Mesenchymal stem cell (in vitro differentiated cells and primary cell): Measurements from ENCODE around the gene TROAP.

Source experiments
- DNase-seq: peaks from one replicate; pipeline ENCODE4 v3.0.0-alpha.2; 2013
- H2AFZ ChIP-seq: one replicate; pipeline ENCODE4 v1.6.1; 2013; ENCODE audit warnings: low read depth, mild to moderate bottlenecking, control low read depth, inconsistent platforms, low read length, moderate library complexity
- H2AK5ac ChIP-seq: 2 replicates; pipeline ENCODE4 v1.6.1; 2013; ENCODE audit warnings: low read length, moderate library complexity, mild to moderate bottlenecking, inconsistent platforms; ENCODE audit not compliant: severe bottlenecking
- H2BK120ac ChIP-seq: one replicate; pipeline ENCODE4 v1.6.1; 2013; ENCODE audit warnings: low read depth, mild to moderate bottlenecking, inconsistent platforms, low read length, moderate library complexity
- H2BK12ac ChIP-seq, 2 experiments: one replicate each; pipeline ENCODE4 v1.6.1; 2013; ENCODE audit warnings: inconsistent platforms in 2 of 2, low read length in 2 of 2, mild to moderate bottlenecking in 2 of 2, moderate library complexity in 2 of 2, control low read depth in 1 of 2
- H2BK15ac ChIP-seq: one replicate; pipeline ENCODE4 v1.6.1; 2013; ENCODE audit warnings: mild to moderate bottlenecking, low read depth, inconsistent platforms; ENCODE audit not compliant: poor library complexity, severe bottlenecking
- H2BK5ac ChIP-seq: 2 replicates; pipeline ENCODE4 v1.6.1; 2013; ENCODE audit warnings: low read depth, mild to moderate bottlenecking, low read length, control low read depth, inconsistent platforms; ENCODE audit not compliant: poor library complexity, severe bottlenecking
- H3K14ac ChIP-seq, 2 experiments: one replicate each; pipeline ENCODE4 v1.6.1; 2013; ENCODE audit warnings: inconsistent platforms in 2 of 2, low read length in 2 of 2, control low read depth in 1 of 2, mild to moderate bottlenecking in 1 of 2, moderate library complexity in 1 of 2
- H3K18ac ChIP-seq, 2 experiments: one replicate each; pipeline ENCODE4 v1.6.1; 2013; ENCODE audit warnings: inconsistent platforms in 2 of 2, low read length in 2 of 2, control low read depth in 1 of 2, low read depth in 1 of 2, mild to moderate bottlenecking in 1 of 2
- H3K23ac ChIP-seq, 2 experiments: one replicate each; pipeline ENCODE4 v1.6.1; 2013; ENCODE audit warnings: inconsistent platforms in 2 of 2, low read length in 2 of 2, mild to moderate bottlenecking in 2 of 2, moderate library complexity in 2 of 2, control low read depth in 1 of 2
- H3K27ac ChIP-seq: 2 replicates; pipeline ENCODE4 v1.5.1; 2013; ENCODE audit warnings: mild to moderate bottlenecking, moderate library complexity, low read length, control low read depth, inconsistent platforms; ENCODE audit not compliant: poor library complexity, severe bottlenecking
- H3K27me3 ChIP-seq, 2 experiments: 2 replicates each; pipeline versions ENCODE4 v1.6.1 to v1.7.0; 2013; ENCODE audit warnings: low read length in 2 of 2, mild to moderate bottlenecking in 2 of 2, moderate library complexity in 2 of 2, control low read depth in 1 of 2, inconsistent platforms in 1 of 2; ENCODE audit not compliant: control insufficient read depth in 1 of 2, insufficient read depth in 1 of 2
- H3K36me3 ChIP-seq, 2 experiments: 2 replicates each; pipeline versions ENCODE4 v1.6.1 to v1.7.0; 2013; ENCODE audit warnings: low read length in 2 of 2, control low read depth in 1 of 2, inconsistent platforms in 1 of 2, low read depth in 1 of 2, mild to moderate bottlenecking in 1 of 2; ENCODE audit not compliant: insufficient read depth in 2 of 2, control insufficient read depth in 1 of 2
- H3K4ac ChIP-seq, 2 experiments: one replicate each; pipeline ENCODE4 v1.6.1; 2013; ENCODE audit warnings: inconsistent platforms in 2 of 2, low read length in 2 of 2, mild to moderate bottlenecking in 2 of 2, moderate library complexity in 2 of 2, control low read depth in 1 of 2, low read depth in 1 of 2
- H3K4me1 ChIP-seq: 2 replicates; pipeline ENCODE4 v1.6.1; 2013; ENCODE audit warnings: low read depth, low read length, control low read depth; ENCODE audit not compliant: control insufficient read depth, insufficient read depth
- H3K4me2 ChIP-seq: 2 replicates; pipeline ENCODE4 v1.6.1; 2013; ENCODE audit warnings: low read length, mild to moderate bottlenecking, inconsistent platforms; ENCODE audit not compliant: poor library complexity, severe bottlenecking
- H3K4me3 ChIP-seq, 2 experiments: 2 replicates each; pipeline versions ENCODE4 v1.5.1 to v1.7.0; 2013; ENCODE audit warnings: low read length in 2 of 2, mild to moderate bottlenecking in 2 of 2, control low read depth in 1 of 2, low read depth in 1 of 2; ENCODE audit not compliant: insufficient read depth in 1 of 2
- H3K79me1 ChIP-seq: replicated peaks from 2 replicates; pipeline ENCODE4 v1.6.1; 2013; ENCODE audit warnings: mild to moderate bottlenecking, control low read depth, low read length, inconsistent platforms; ENCODE audit not compliant: poor library complexity, severe bottlenecking
- H3K9ac ChIP-seq: 2 replicates; pipeline ENCODE4 v1.7.0; 2013; ENCODE audit warnings: mild to moderate bottlenecking, low read length, moderate library complexity
- H3K9me3 ChIP-seq: 2 replicates; pipeline ENCODE4 v1.7.0; 2013; ENCODE audit warnings: mild to moderate bottlenecking, low read length; ENCODE audit not compliant: control insufficient read depth
- H4K8ac ChIP-seq: one replicate; pipeline ENCODE4 v1.6.1; 2013; ENCODE audit warnings: inconsistent platforms, mild to moderate bottlenecking, low read length, moderate library complexity
- H4K91ac ChIP-seq: one replicate; pipeline ENCODE4 v1.6.1; 2013; ENCODE audit warnings: mild to moderate bottlenecking, low read length, inconsistent platforms
- WGBS: methylation state at CpG from one replicate; pipeline ENCODE4 v1.1.7; 2013; ENCODE audit warnings: mixed read lengths; 5-methylcytosine and 5-hydroxymethylcytosine counted together

Gene TROAP

DNA sequence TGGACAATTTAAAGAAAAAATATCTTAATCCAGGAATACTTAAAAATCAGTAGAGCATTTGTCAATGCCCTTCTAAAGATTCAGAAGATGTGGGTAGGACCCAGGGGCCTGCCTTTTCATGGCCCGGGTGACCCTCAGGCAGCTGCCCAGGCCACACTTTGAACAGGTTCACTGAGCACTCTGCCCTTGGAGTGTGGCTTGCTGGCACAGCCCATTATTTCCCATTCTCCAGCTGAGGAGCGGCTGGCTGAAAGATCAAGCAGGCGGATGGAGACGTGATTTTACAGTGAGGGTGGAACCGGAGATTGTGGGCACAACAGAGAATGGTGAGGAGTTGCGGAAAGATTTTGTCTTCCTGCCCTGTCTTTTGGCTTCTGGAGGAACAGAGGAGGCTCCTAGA is 35.2 kb upstream of the TROAP start:
- H2AFZ ChIP-seq = no peak overlapping the region
- 45% methylated on average over 6 of the region's 6 CpGs for WGBS
- no peak overlapping the region for H3K4ac ChIP-seq
- H3K9me3 ChIP-seq = no peaks in the 10 kb centered on the region
- H2BK120ac ChIP-seq = no peak overlapping the region
- no peak overlapping the region for H4K91ac ChIP-seq
- no peaks in the 10 kb centered on the region for H3K79me1 ChIP-seq
- H3K14ac ChIP-seq = no peak overlapping the region
- H3K4me1 ChIP-seq = no peaks in the 10 kb centered on the region
- H4K8ac ChIP-seq = no peak overlapping the region
- H2AK5ac ChIP-seq = no peak overlapping the region
- no peak overlapping the region for H2BK15ac ChIP-seq
- no peak overlapping the region for H3K4me2 ChIP-seq
- no peak overlapping the region for H3K4me3 ChIP-seq
- no peak overlapping the region for H3K27ac ChIP-seq
- H3K27me3 ChIP-seq = peaks cover 19 to 27% of the 10 kb centered on the region in 2 experiments
- no peak overlapping the region for H3K9ac ChIP-seq
- H3K36me3 ChIP-seq = no peaks in the 10 kb centered on the region
- DNase-seq = no peak
- no peak overlapping the region for H3K18ac ChIP-seq
- no peak overlapping the region for H2BK5ac ChIP-seq
- H2BK12ac ChIP-seq = no peak overlapping the region
- H3K23ac ChIP-seq = no peak overlapping the region

DNA sequence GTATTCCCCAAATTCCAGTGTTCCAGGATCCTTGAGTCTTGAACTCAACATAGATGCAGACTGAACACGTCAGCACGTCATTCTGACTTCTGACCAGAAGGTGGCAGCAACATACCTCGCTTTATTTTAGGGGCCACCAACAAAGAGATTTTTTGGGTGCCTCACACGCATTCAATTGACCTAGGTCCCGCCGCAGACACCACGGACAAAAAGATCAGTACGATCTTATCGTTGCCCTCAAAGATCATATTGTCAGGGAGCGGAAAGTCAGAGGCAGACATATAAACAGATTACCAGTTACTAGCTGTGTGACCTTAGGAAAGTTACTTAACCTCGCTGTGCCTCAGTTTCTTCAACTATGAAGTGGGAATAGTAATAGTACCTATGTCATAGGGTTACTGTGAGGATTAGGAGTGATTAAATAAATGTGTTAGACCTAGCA is 34.6 kb upstream of the TROAP start:
- Histone ChIP-seq H2BK12ac (no peak overlapping the region), H4K8ac (no peak overlapping the region), H2BK15ac (no peak overlapping the region), H2BK5ac (no peak overlapping the region), H3K14ac (no peak overlapping the region), H3K4me3 (no peak overlapping the region), H2AFZ (no peak overlapping the region), H3K27ac (no peak overlapping the region), H3K36me3 (no peaks in the 10 kb centered on the region), H2AK5ac (no peak overlapping the region), H3K9me3 (no peaks in the 10 kb centered on the region), H3K18ac (no peak overlapping the region), H2BK120ac (no peak overlapping the region), H3K23ac (no peak overlapping the region), H3K4me2 (no peak overlapping the region), H3K4ac (no peak overlapping the region), H4K91ac (no peak overlapping the region), H3K4me1 (no peaks in the 10 kb centered on the region), H3K9ac (no peak overlapping the region), H3K27me3 (peaks cover 19 to 33% of the 10 kb centered on the region in 2 experiments), H3K79me1 (no peaks in the 10 kb centered on the region)
- peak; percentile 56 for DNase-seq
- 10% methylated on average over 11 of the region's 11 CpGs for WGBS

DNA sequence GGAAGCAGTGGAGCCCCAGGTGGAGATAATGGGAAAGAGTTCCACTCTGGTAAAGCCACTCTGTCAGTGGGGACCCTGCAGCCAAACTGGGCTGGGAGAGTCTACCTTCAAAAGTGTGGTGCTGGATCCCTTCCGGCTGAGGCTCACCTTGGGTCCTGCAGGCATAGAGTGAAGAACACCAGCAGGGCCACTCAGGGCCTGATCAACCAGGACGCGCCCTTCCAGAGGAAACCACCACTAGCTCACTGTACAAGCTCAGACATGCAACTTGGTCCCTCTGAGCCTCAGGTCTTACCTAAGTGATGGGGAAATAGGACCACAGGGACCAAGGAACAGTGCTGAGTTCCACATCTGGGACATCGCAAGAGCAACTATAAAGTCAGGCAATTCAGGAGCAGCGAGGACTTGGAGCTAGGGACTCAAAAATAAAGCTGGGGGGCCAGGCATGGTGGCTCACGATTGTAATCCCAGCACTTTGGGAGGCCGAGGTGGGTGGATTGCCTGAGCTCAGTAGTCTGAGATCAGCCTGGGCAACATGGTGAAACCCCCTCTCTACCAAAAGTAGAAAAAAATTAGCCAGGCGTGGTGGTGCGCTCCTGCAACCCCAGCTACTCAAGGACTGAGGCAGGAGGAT is 34.0 kb upstream of the TROAP start:
- Histone ChIP-seq H3K18ac (no peak overlapping the region), H2BK15ac (no peak overlapping the region), H3K27ac (no peak overlapping the region), H3K4me2 (no peak overlapping the region), H3K4me1 (no peaks in the 10 kb centered on the region), H2BK120ac (no peak overlapping the region), H3K4ac (no peak overlapping the region), H3K36me3 (no peaks in the 10 kb centered on the region), H3K4me3 (no peak overlapping the region), H3K9ac (no peak overlapping the region), H2AK5ac (no peak overlapping the region), H3K23ac (no peak overlapping the region), H3K79me1 (no peaks in the 10 kb centered on the region), H2BK12ac (no peak overlapping the region), H2BK5ac (no peak overlapping the region), H3K14ac (no peak overlapping the region), H2AFZ (no peak overlapping the region), H4K91ac (no peak overlapping the region), H3K27me3 (peaks cover 25 to 33% of the 10 kb centered on the region in 2 experiments), H4K8ac (no peak overlapping the region), H3K9me3 (no peaks in the 10 kb centered on the region)
- no peak for DNase-seq
- WGBS = 83% methylated on average over 9 of the region's 9 CpGs

DNA sequence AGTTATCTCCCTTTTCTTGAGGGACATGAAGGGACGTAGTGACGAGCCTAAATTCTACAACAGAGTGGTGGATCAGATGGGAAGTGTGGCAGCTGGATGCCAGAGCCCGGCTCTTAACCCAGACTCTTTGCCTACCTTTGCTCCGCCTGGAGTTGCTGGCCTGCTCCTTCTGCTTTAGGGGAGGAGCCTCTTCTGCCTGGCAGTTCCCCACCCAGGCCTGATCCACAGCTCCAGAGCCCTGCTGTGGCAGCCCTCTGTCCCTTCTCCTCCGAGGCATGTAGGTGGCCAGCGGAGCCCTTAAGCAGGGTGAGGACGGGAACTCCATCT is 30.4 kb upstream of the TROAP start:
- no peak overlapping the region for H3K18ac ChIP-seq
- no peaks in the 10 kb centered on the region for H3K9me3 ChIP-seq
- H3K14ac ChIP-seq = no peak overlapping the region
- no peak overlapping the region for H3K27ac ChIP-seq
- H3K4me1 ChIP-seq = peaks cover 18% of the 10 kb centered on the region
- H3K9ac ChIP-seq = no peak overlapping the region
- no peaks in the 10 kb centered on the region for H3K36me3 ChIP-seq
- H2AK5ac ChIP-seq = no peak overlapping the region
- WGBS = 46% methylated on average over 7 of the region's 7 CpGs
- H2BK120ac ChIP-seq = no peak overlapping the region
- no peak for DNase-seq
- H3K27me3 ChIP-seq = peaks cover 51 to 54% of the 10 kb centered on the region in 2 experiments
- H3K79me1 ChIP-seq = no peaks in the 10 kb centered on the region
- no peak overlapping the region for H2BK12ac ChIP-seq
- H4K8ac ChIP-seq = no peak overlapping the region
- no peak overlapping the region for H2BK15ac ChIP-seq
- H2AFZ ChIP-seq = no peak overlapping the region
- no peak overlapping the region for H3K23ac ChIP-seq
- no peak overlapping the region for H3K4me3 ChIP-seq
- H2BK5ac ChIP-seq = no peak overlapping the region
- no peak overlapping the region for H3K4me2 ChIP-seq
- no peak overlapping the region for H3K4ac ChIP-seq
- no peak overlapping the region for H4K91ac ChIP-seq
